GM23248 (cell line): ENCODE data around the gene POMC. TPM values are rescaled to one million over a fixed set of nuclear protein-coding genes. Genes with fewer than 3 reads are reported as not detected.

Experiments used
- DNase-seq: peaks from one replicate; pipeline ENCODE4 v3.0.0-alpha.2; 2015
- H2AFZ ChIP-seq: fragments of 200-600 bp; sonication (generic); 2 replicates; pipeline ENCODE4 v1.6.1; 2016; ENCODE audit warnings: antibody characterized with exemption
- H3F3A ChIP-seq: fragments of 200-600 bp; sonication (generic); 2 replicates; pipeline ENCODE4 v1.6.1; 2016; ENCODE audit warnings: mild to moderate bottlenecking, antibody characterized with exemption, mixed run types; ENCODE audit not compliant: insufficient read depth
- H3K27ac ChIP-seq: fragments of 200-600 bp; sonication (generic); 2 replicates; pipeline ENCODE4 v1.5.1; 2016; ENCODE audit warnings: mild to moderate bottlenecking
- H3K27me3 ChIP-seq: fragments of 200-600 bp; sonication (generic); replicated peaks from 2 replicates; pipeline ENCODE4 v1.6.1; 2016; ENCODE audit warnings: mild to moderate bottlenecking; ENCODE audit not compliant: insufficient read depth
- H3K36me3 ChIP-seq: fragments of 200-600 bp; sonication (generic); 2 replicates; pipeline ENCODE4 v1.6.1; 2016; ENCODE audit warnings: low read depth, mild to moderate bottlenecking
- H3K4me1 ChIP-seq: fragments of 200-600 bp; sonication (generic); 2 replicates; pipeline ENCODE4 v1.6.1; 2016; ENCODE audit warnings: mild to moderate bottlenecking; ENCODE audit not compliant: insufficient read depth
- H3K4me2 ChIP-seq: fragments of 200-600 bp; sonication (generic); one replicate; pipeline ENCODE4 v1.6.1; 2016; ENCODE audit warnings: mild to moderate bottlenecking; ENCODE audit not compliant: unreplicated experiment
- H3K4me3 ChIP-seq: fragments of 200-600 bp; sonication (generic); 2 replicates; pipeline ENCODE4 v1.5.1; 2016; ENCODE audit warnings: mild to moderate bottlenecking
- H3K79me2 ChIP-seq: fragments of 200-600 bp; sonication (generic); 2 replicates; pipeline ENCODE4 v1.6.1; 2016; ENCODE audit warnings: mild to moderate bottlenecking; ENCODE audit not compliant: insufficient read depth
- H3K9ac ChIP-seq: fragments of 200-600 bp; sonication (generic); 2 replicates; pipeline ENCODE4 v1.6.1; 2016; ENCODE audit warnings: mild to moderate bottlenecking
- H3K9me2 ChIP-seq: fragments of 200-600 bp; sonication (generic); 2 replicates; pipeline ENCODE4 v1.6.1; 2016; ENCODE audit warnings: mixed run types, mild to moderate bottlenecking, moderate library complexity; ENCODE audit not compliant: insufficient read depth
- H3K9me3 ChIP-seq: fragments of 200-600 bp; sonication (generic); one replicate; pipeline ENCODE4 v1.6.1; 2017; ENCODE audit warnings: low read depth
- H4K20me1 ChIP-seq: fragments of 200-600 bp; sonication (generic); 2 replicates; pipeline ENCODE4 v1.6.0; 2016; ENCODE audit not compliant: insufficient read depth
- EZH2 ChIP-seq: fragments of 200-600 bp; sonication (generic); IDR thresholded peaks from 2 replicates; pipeline ENCODE4 v1.6.1; 2018; ENCODE audit warnings: antibody characterized with exemption, mild to moderate bottlenecking; ENCODE audit not compliant: insufficient read depth, poor library complexity, severe bottlenecking
- EZH2phosphoT487 ChIP-seq: fragments of 200-600 bp; sonication (generic); IDR thresholded peaks from 2 replicates; pipeline ENCODE4 v1.6.1; 2018; ENCODE audit warnings: antibody characterized with exemption, moderate library complexity, mild to moderate bottlenecking, low read depth; ENCODE audit not compliant: insufficient read depth
- WGBS, 2 experiments: methylation state at CpG; one replicate each; pipeline ENCODE4 v1.1.6; 2015 to 2017; ENCODE audit warnings: low lambda C conversion rate in 2 of 2, low coverage in 1 of 2; ENCODE audit errors: missing lambda C conversion rate in 2 of 2; 5-methylcytosine and 5-hydroxymethylcytosine counted together
- in situ Hi-C: fragments of 300-500 bp; cut with MboI; formaldehyde crosslinking; loops from 2 replicates; pipeline ENCODE4 v1.15.0; 2020
- polyA plus RNA-seq: library from polyadenylated mRNA; unstranded; fragments of >200 nt; fragmentation: Nextera tagmentation; extraction: Ambion mirVana; gene quantifications from 2 replicates; pipeline ENCODE4 v1.2.1, GENCODE V29; 2016
- total RNA-seq: library from RNA; depleted of rRNA; stranded (reverse); fragments of >200 nt; shearing (Covaris generic); gene quantifications from 2 replicates; pipeline ENCODE4 v1.2.3, GENCODE V29; 2014

The POMC gene
- total and polyA plus RNA-seq, 2 experiments from 2014 or later = 2.5 to 3.6 TPM

GRCh38 chr2:25187729-25188350, 19.5 kb upstream of the POMC start:
- DNase-seq = no peak
- in situ Hi-C loops = loop anchor here (5.0 to 25.0 kb wide), 2 partner anchors 56 to 776 kb away; no protein-coding TSS in a partner anchor
- WGBS, 2 experiments = 59 to 64% methylated on average over 11 of the region's 11 CpGs

GRCh38 chr2:25184254-25184653, 15.9 kb upstream of the POMC start:
- TF ChIP-seq EZH2 (no peak), EZH2phosphoT487 (no peak)
- no peak overlapping the region for H3K4me3 ChIP-seq
- no peak overlapping the region for H3K9ac ChIP-seq
- no peaks in the 10 kb centered on the region for H3F3A ChIP-seq
- no peak for DNase-seq
- in situ Hi-C loops = loop anchor here (25.0 kb wide), 1 partner anchor 772 kb away; no protein-coding TSS in a partner anchor
- H3K9me2 ChIP-seq = no peaks in the 10 kb centered on the region
- peaks cover 26% of the 10 kb centered on the region for H3K27me3 ChIP-seq
- no peak overlapping the region for H2AFZ ChIP-seq
- H3K4me1 ChIP-seq = no peaks in the 10 kb centered on the region
- no peaks in the 10 kb centered on the region for H3K36me3 ChIP-seq
- H4K20me1 ChIP-seq = no peaks in the 10 kb centered on the region
- no peaks in the 10 kb centered on the region for H3K9me3 ChIP-seq
- 46 to 50% methylated on average over 5 of the region's 5 CpGs for WGBS, 2 experiments
- no peak overlapping the region for H3K4me2 ChIP-seq
- no peak overlapping the region for H3K27ac ChIP-seq
- H3K79me2 ChIP-seq = no peaks in the 10 kb centered on the region

More at GRCh38 chr2:25187729-25188350, 19.5 kb upstream of the POMC start:
- Histone ChIP-seq H3K9me3 (no peaks in the 10 kb centered on the region), H3K79me2 (no peaks in the 10 kb centered on the region), H4K20me1 (no peaks in the 10 kb centered on the region), H3K4me1 (no peaks in the 10 kb centered on the region), H3K4me2 (no peak overlapping the region), H3K4me3 (no peak overlapping the region), H3K9ac (no peak overlapping the region), H3K27me3 (peaks cover 8% of the 10 kb centered on the region; the same call in 1 of the 2 replicates), H3F3A (no peaks in the 10 kb centered on the region), H3K36me3 (no peaks in the 10 kb centered on the region), H2AFZ (no peak overlapping the region), H3K27ac (no peak overlapping the region), H3K9me2 (no peaks in the 10 kb centered on the region)
- TF ChIP-seq EZH2phosphoT487 = no peak
- no peak for TF ChIP-seq EZH2

GRCh38 chr2:25178976-25179375, 10.6 kb upstream of the POMC start:
- Histone ChIP-seq H3K4me1 (no peaks in the 10 kb centered on the region), H3K27me3 (peaks cover 39% of the 10 kb centered on the region), H3K36me3 (no peaks in the 10 kb centered on the region), H3F3A (no peaks in the 10 kb centered on the region), H3K79me2 (no peaks in the 10 kb centered on the region), H2AFZ (no peak overlapping the region), H3K4me3 (no peak overlapping the region), H3K4me2 (no peak overlapping the region), H3K9me3 (no peaks in the 10 kb centered on the region), H3K9ac (no peak overlapping the region), H4K20me1 (no peaks in the 10 kb centered on the region), H3K9me2 (no peaks in the 10 kb centered on the region), H3K27ac (no peak overlapping the region)
- no peak for DNase-seq
- WGBS, 2 experiments = 54 to 61% methylated on average over 10 of the region's 10 CpGs
- TF ChIP-seq EZH2phosphoT487 (no peak), EZH2 (no peak)
- in situ Hi-C loops = loop anchor here (25.0 kb wide), 1 partner anchor 767 kb away; no protein-coding TSS in a partner anchor

GRCh38 chr2:25177211-25177611, 8.8 kb upstream of the POMC start:
- no peak overlapping the region for H3K4me2 ChIP-seq
- no peak for DNase-seq

More at GRCh38 chr2:25177211-25177611, 8.8 kb upstream of the POMC start:
- no peak overlapping the region for H2AFZ ChIP-seq
- no peaks in the 10 kb centered on the region for H3K79me2 ChIP-seq
- H3K9me3 ChIP-seq = no peaks in the 10 kb centered on the region
- no peaks in the 10 kb centered on the region for H3F3A ChIP-seq
- H3K27ac ChIP-seq = no peak overlapping the region
- 76% methylated on average over 8 of the region's 8 CpGs for WGBS, 2 experiments
- peaks cover 43% of the 10 kb centered on the region for H3K27me3 ChIP-seq
- no peaks in the 10 kb centered on the region for H3K4me1 ChIP-seq
- H4K20me1 ChIP-seq = no peaks in the 10 kb centered on the region
- no peaks in the 10 kb centered on the region for H3K9me2 ChIP-seq
- H3K4me3 ChIP-seq = no peak overlapping the region
- H3K9ac ChIP-seq = no peak overlapping the region
- in situ Hi-C loops = loop anchor here (25.0 kb wide), 1 partner anchor 765 kb away; no protein-coding TSS in a partner anchor
- TF ChIP-seq EZH2 (no peak), EZH2phosphoT487 (no peak)
- H3K36me3 ChIP-seq = no peaks in the 10 kb centered on the region
